AG09309 (cell line): ENCODE results near the gene KCNG2.

Experiments
- DNase-seq: peaks from one replicate; pipeline ENCODE4 v3.0.0-alpha.2; 2010; ENCODE audit warnings: low read depth
- H3K4me3 ChIP-seq: 2 replicates; pipeline ENCODE4 v1.5.1; 2011; ENCODE audit warnings: mild to moderate bottlenecking, low read depth, low read length, moderate library complexity; ENCODE audit not compliant: control insufficient read depth
- CTCF ChIP-seq: IDR thresholded peaks from 2 replicates; pipeline ENCODE4 v1.5.1; 2011; ENCODE audit warnings: mild to moderate bottlenecking, low read depth, low read length, inconsistent platforms; ENCODE audit not compliant: insufficient read depth, control insufficient read depth; ENCODE audit errors: missing control alignments

Gene KCNG2

GRCh38 chr18:79928563-79928960 is 130.8 kb downstream of the KCNG2 start:
- no peak for TF ChIP-seq CTCF
- no peak for DNase-seq
- H3K4me3 ChIP-seq: no peak overlapping the region

- no peak for TF ChIP-seq CTCF
- H3K4me3 ChIP-seq: no peak overlapping the region
- DNase-seq: no peak
Measured at GRCh38 chr18:79930020-79930642, 132.4 kb downstream of the KCNG2 start.

- no peak for DNase-seq
- no peak overlapping the region for H3K4me3 ChIP-seq
- TF ChIP-seq CTCF: no peak
Measured at GRCh38 chr18:79931475-79931874, 133.7 kb downstream of the KCNG2 start.

GRCh38 chr18:79932907-79933306 is 135.2 kb downstream of the KCNG2 start:
- H3K4me3 ChIP-seq: no peak overlapping the region
- TF ChIP-seq CTCF: no peak
- no peak for DNase-seq

GRCh38 chr18:79933765-79934164 is 136.0 kb downstream of the KCNG2 start:
- no peak for TF ChIP-seq CTCF
- H3K4me3 ChIP-seq: no peak overlapping the region
- no peak for DNase-seq

- H3K4me3 ChIP-seq: no peak overlapping the region
- no peak for TF ChIP-seq CTCF
- DNase-seq: no peak
Measured at GRCh38 chr18:79934311-79935097, 136.8 kb downstream of the KCNG2 start.
